NB4 (cell line): ENCODE data around the gene MAPRE3.

Experiments
- POLR2A ChIP-seq: IDR thresholded peaks from 2 replicates; pipeline ENCODE4 v1.6.1; 2011; ENCODE audit warnings: mild to moderate bottlenecking; ENCODE audit not compliant: insufficient read length; ENCODE audit errors: extremely low read depth
- TF ChIP-seq, protein P1 (sequence below): IDR thresholded peaks from one replicate; pipeline ENCODE4 v1.5.1; 2012; ENCODE audit warnings: low read depth, low read length
- TF ChIP-seq, protein P2 (sequence below): IDR thresholded peaks from 2 replicates; pipeline ENCODE4 v1.6.1; 2011; ENCODE audit warnings: low read depth, low read length

DNA sequence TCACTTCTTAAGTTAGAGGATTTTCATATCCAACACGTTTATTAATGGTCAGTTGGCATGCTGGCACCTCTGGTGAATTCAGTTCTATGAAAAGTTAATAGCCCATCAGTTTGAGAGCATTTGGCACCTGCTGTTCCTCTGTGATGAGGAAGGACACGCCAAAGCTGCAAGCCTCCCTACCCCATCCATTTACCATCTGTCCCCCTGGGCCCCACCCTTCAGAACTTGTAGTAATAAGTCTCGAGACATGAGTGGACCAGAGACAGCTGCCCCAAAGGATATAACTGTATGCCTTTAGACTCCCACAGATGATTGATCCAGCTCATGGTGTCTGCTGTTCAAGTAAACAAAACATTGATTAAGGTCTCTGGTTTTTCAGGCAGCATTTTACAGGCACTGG, 94.7 kb downstream of the MAPRE3 start:
- TF ChIP-seq, protein P1, sequence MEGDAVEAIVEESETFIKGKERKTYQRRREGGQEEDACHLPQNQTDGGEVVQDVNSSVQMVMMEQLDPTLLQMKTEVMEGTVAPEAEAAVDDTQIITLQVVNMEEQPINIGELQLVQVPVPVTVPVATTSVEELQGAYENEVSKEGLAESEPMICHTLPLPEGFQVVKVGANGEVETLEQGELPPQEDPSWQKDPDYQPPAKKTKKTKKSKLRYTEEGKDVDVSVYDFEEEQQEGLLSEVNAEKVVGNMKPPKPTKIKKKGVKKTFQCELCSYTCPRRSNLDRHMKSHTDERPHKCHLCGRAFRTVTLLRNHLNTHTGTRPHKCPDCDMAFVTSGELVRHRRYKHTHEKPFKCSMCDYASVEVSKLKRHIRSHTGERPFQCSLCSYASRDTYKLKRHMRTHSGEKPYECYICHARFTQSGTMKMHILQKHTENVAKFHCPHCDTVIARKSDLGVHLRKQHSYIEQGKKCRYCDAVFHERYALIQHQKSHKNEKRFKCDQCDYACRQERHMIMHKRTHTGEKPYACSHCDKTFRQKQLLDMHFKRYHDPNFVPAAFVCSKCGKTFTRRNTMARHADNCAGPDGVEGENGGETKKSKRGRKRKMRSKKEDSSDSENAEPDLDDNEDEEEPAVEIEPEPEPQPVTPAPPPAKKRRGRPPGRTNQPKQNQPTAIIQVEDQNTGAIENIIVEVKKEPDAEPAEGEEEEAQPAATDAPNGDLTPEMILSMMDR: no peak
- TF ChIP-seq, protein P2, sequence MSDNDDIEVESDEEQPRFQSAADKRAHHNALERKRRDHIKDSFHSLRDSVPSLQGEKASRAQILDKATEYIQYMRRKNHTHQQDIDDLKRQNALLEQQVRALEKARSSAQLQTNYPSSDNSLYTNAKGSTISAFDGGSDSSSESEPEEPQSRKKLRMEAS: no peak
- no peak for TF ChIP-seq POLR2A
